AG04450 (cell line): Measurements from ENCODE around the gene CRYM. TPM values are rescaled to one million over a fixed set of nuclear protein-coding genes. Genes with fewer than 3 reads are reported as not detected.

ENCODE experiments used
- CTCF ChIA-PET: fragments of 300-600, 350-600 bp; formaldehyde crosslinking; extraction: SDS; loops from one replicate; lab custom pipeline; 2022; ENCODE audit warnings: antibody characterized with exemption, inconsistent platforms; lab: Charles Lee
- POLR2A ChIA-PET: fragments of 350-600 bp; formaldehyde crosslinking; extraction: SDS; loops from one replicate; lab custom pipeline; 2021; ENCODE audit warnings: antibody characterized with exemption, inconsistent platforms; lab: Yijun Ruan, JAX
- DNase-seq: peaks from one replicate; pipeline ENCODE4 v3.0.0-alpha.2; 2011; ENCODE audit warnings: low read depth, low spot score
- H3K27ac ChIP-seq: one replicate; pipeline ENCODE4 v1.5.1; 2012; ENCODE audit warnings: low read depth, low read length, control low read depth
- H3K27me3 ChIP-seq: one replicate; pipeline ENCODE4 v1.6.0; 2012; ENCODE audit warnings: low read length; ENCODE audit not compliant: control insufficient read depth, insufficient read depth
- H3K4me3 ChIP-seq: 2 replicates; pipeline ENCODE4 v1.5.1; 2011; ENCODE audit warnings: mild to moderate bottlenecking, low read depth, low read length, control low read depth
- H3K9me3 ChIP-seq: 2 replicates; pipeline ENCODE4 v1.5.1; 2012; ENCODE audit warnings: low read length; ENCODE audit not compliant: control insufficient read depth, insufficient read depth
- CTCF ChIP-seq: IDR thresholded peaks from 2 replicates; pipeline ENCODE4 v1.5.1; 2011; ENCODE audit warnings: low read depth, low read length, control low read depth, inconsistent platforms
- polyA plus RNA-seq: library from polyadenylated mRNA; depleted of rRNA; stranded (reverse); fragments of >200 nt; gene quantifications from 2 replicates; pipeline ENCODE4 v1.2.3, GENCODE V29; 2011

The CRYM gene
- polyA plus RNA-seq, 1 experiment: 0.21 TPM

GRCh38 chr16:21285314-21285713, 7.2 kb upstream of the CRYM start:
- POLR2A ChIA-PET: no interaction called here
- H3K4me3 ChIP-seq: no peak overlapping the region

DNA sequence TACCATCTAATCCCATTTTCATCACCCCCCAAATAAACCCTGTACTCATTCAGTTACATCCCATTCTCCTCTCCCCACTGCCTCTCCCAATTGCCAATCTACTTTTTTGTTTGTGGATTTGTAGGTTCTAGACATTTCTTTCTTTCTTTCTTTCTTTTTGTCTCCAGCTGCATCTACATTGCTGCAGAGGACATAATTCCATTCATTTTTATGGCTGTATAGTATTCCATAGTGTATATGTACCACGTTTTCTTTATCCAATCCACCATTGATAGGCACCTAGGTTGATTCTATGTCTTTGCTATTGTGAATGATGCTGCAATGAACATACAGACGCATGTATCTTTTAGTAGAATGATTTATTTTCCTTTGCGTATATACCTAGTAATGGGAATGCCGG, 6.3 kb upstream of the CRYM start:
- CTCF ChIA-PET: interaction anchor here (0.6 to 2.9 kb wide), 4 partner anchors 9 to 1412 kb away, joined by 3 to 17 read pairs (median 4); no protein-coding TSS in a partner anchor
- Histone ChIP-seq H3K4me3 (peak overlapping the region; percentile 52), H3K27ac (no peak overlapping the region), H3K9me3 (no peaks in the 10 kb centered on the region; the same call in 1 of the 2 replicates), H3K27me3 (peaks cover 35% of the 10 kb centered on the region)
- no peak for TF ChIP-seq CTCF
- POLR2A ChIA-PET: interaction anchor here (0.9 kb wide), 1 partner anchor 16 kb away, joined by 3 read pairs; no protein-coding TSS in a partner anchor
- no peak for DNase-seq

More at GRCh38 chr16:21285314-21285713, 7.2 kb upstream of the CRYM start:
- Histone ChIP-seq H3K27ac (no peak overlapping the region), H3K27me3 (peaks cover 33% of the 10 kb centered on the region), H3K9me3 (peaks cover 6% of the 10 kb centered on the region; the same call in 1 of the 2 replicates)
- CTCF ChIA-PET: interaction anchor here (1.2 to 1.5 kb wide), 5 partner anchors 15 to 479 kb away, joined by 3 to 9 read pairs (median 5); partner anchors contain the start of genes ERI2 and REXO5
- no peak for DNase-seq
- no peak for TF ChIP-seq CTCF

- Histone ChIP-seq H3K27ac (no peak overlapping the region), H3K27me3 (peaks cover 39% of the 10 kb centered on the region), H3K9me3 (no peaks in the 10 kb centered on the region; the same call in 1 of the 2 replicates), H3K4me3 (peak overlapping the region; percentile 52)
- no peak for DNase-seq
- ChIA-PET POLR2A (interaction anchor here (0.9 kb wide), 1 partner anchor 17 kb away, joined by 3 read pairs; no protein-coding TSS in a partner anchor), CTCF (interaction anchor here (0.6 to 2.9 kb wide), 5 partner anchors 10 to 376 kb away, joined by 3 to 17 read pairs (median 3); no protein-coding TSS in a partner anchor)
- peak; percentile 71 for TF ChIP-seq CTCF
Measured at GRCh38 chr16:21283521-21284289, 5.6 kb upstream of the CRYM start.

GRCh38 chr16:21281698-21282389, 3.8 kb upstream of the CRYM start:
- TF ChIP-seq CTCF: no peak
- CTCF ChIA-PET: interaction anchor here (1.0 to 2.9 kb wide), 2 partner anchors 19 to 432 kb away, joined by 3 to 17 read pairs; no protein-coding TSS in a partner anchor
- Histone ChIP-seq H3K9me3 (no peaks in the 10 kb centered on the region; the same call in 1 of the 2 replicates), H3K27ac (no peak overlapping the region), H3K27me3 (peaks cover 49% of the 10 kb centered on the region), H3K4me3 (no peak overlapping the region)
- DNase-seq: no peak
- POLR2A ChIA-PET: no interaction called here
